ENCODE measurements around the gene ILRUN. TPM values are rescaled to one million over a fixed set of nuclear protein-coding genes. Genes with fewer than 3 reads are reported as not detected.
"Not testable (repeated sequence)": the region's sequence is repeated elsewhere in the genome, so short reads cannot be mapped to it uniquely, and the experiment has no call there.

Gene ILRUN
- total RNA-seq, 1 donor from 2014 or later = 132 TPM

GRCh38 chr6:34661357-34661756, 35.2 kb downstream of the ILRUN start:
- TF ChIP-seq, protein P1, sequence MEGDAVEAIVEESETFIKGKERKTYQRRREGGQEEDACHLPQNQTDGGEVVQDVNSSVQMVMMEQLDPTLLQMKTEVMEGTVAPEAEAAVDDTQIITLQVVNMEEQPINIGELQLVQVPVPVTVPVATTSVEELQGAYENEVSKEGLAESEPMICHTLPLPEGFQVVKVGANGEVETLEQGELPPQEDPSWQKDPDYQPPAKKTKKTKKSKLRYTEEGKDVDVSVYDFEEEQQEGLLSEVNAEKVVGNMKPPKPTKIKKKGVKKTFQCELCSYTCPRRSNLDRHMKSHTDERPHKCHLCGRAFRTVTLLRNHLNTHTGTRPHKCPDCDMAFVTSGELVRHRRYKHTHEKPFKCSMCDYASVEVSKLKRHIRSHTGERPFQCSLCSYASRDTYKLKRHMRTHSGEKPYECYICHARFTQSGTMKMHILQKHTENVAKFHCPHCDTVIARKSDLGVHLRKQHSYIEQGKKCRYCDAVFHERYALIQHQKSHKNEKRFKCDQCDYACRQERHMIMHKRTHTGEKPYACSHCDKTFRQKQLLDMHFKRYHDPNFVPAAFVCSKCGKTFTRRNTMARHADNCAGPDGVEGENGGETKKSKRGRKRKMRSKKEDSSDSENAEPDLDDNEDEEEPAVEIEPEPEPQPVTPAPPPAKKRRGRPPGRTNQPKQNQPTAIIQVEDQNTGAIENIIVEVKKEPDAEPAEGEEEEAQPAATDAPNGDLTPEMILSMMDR (IDR thresholded peaks at IDR 0.05; ENCODE audit: borderline replicate concordance) = no peak
- Histone ChIP-seq H3K27me3 (ENCODE audit: low read depth) (no peaks in the 10 kb centered on the region), H3K9me3 (replicated peaks) (no peaks in the 10 kb centered on the region), H3K4me3 (no peak overlapping the region), H3K4me1 (peaks cover 75% of the 10 kb centered on the region), H3K36me3 (no peaks in the 10 kb centered on the region), H3K27ac (replicated peaks) (no peak overlapping the region)
- intact Hi-C loops (cut with micrococcal nuclease) = no loop called here
- no peak for DNase-seq

DNA sequence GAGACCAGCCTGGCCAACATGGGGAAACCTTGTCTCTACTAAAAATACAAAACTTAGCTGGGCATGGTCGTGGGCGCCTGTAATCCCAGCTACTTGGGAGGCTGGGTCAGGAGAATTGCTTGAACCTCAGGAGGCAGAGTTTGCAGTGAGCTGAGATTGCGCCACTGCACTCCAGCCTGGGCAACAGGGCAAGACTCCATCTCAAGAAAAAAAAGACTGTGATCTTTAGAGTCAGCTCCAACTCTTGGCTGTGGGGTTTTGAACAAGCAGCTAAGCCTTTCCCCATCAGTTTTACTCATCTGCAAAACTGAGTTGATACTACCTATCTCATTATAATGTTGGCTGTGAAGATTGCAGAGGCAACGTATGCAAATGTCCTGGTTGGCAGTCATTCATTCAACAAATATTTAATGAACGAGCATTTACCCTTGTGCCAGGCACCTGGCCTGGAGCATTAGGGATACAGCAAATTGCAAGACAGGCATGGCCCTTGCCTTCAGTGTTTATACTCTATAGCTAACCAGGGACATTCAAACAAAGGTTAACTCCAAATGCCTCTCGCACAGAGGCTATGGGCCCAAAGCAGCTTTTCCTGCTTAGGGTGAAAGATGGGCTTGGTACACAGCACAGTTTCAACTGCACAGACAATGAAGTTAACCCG, 37.8 kb downstream of the ILRUN start:
- TF ChIP-seq, protein P1 (IDR thresholded peaks at IDR 0.05; ENCODE audit: borderline replicate concordance) = no peak
- Histone ChIP-seq H3K36me3 (peaks cover 7% of the 10 kb centered on the region), H3K4me1 (peaks cover 77% of the 10 kb centered on the region), H3K27ac (replicated peaks) (peak overlapping the region; percentile 92), H3K4me3 (no peak overlapping the region), H3K27me3 (ENCODE audit: low read depth) (no peaks in the 10 kb centered on the region), H3K9me3 (replicated peaks) (no peaks in the 10 kb centered on the region)
- intact Hi-C loops (cut with micrococcal nuclease) = no loop called here
- DNase-seq = no peak

GRCh38 chr6:34657979-34658480, 38.5 kb downstream of the ILRUN start:
- Histone ChIP-seq H3K27ac (replicated peaks) (peak overlapping the region; percentile 92), H3K36me3 (peaks cover 14% of the 10 kb centered on the region), H3K4me1 (peaks cover 74% of the 10 kb centered on the region), H3K4me3 (peak overlapping the region; percentile 59)
- H3K9me3 ChIP-seq (replicated peaks); intact Hi-C loops (cut with micrococcal nuclease); DNase-seq; H3K27me3 ChIP-seq (ENCODE audit: low read depth): not testable (repeated sequence)

DNA sequence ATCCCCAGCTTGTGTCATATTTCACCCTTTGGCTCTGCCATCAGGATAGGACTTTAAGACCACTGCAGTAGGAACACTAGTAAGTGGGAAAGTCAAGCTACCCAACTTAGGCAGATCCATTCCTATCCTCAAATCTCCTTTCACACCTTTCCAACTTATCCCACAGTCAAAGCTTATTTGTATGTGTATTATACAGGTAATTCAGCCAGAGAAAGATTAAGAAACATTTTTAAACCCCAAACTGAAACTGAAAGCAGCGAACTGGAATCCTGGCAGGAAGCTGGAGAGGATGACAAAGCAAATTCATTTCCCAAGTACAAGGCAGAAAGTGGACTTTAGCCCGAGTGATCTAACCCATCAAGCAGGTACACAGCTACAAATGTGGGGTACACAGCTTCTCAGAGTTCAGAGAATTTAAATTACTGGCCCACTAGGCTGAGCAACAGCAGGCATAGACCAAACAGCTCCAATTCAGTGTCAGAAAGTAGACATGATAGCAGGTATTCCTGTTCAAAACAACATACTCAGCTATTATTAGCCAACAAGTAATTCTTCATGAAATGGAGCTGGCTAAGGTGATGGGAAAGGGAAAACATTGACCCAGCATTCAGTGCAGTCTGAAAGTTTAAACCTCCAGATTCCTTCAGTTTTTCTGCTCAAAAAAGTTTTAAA, 39.1 kb downstream of the ILRUN start:
- peaks cover 74% of the 10 kb centered on the region for H3K4me1 ChIP-seq
- DNase-seq = no peak
- H3K9me3 ChIP-seq (replicated peaks) = no peaks in the 10 kb centered on the region
- H3K27ac ChIP-seq (replicated peaks) = peak overlapping the region; percentile 92
- TF ChIP-seq, protein P1 (IDR thresholded peaks at IDR 0.05; ENCODE audit: borderline replicate concordance) = no peak
- peaks cover 20% of the 10 kb centered on the region for H3K36me3 ChIP-seq
- peak overlapping the region; percentile 59 for H3K4me3 ChIP-seq
- intact Hi-C loops (cut with micrococcal nuclease) = no loop called here
- H3K27me3 ChIP-seq (ENCODE audit: low read depth) = no peaks in the 10 kb centered on the region

- peaks cover 74% of the 10 kb centered on the region for H3K4me1 ChIP-seq
Observed at GRCh38 chr6:34657037-34657306, 39.6 kb downstream of the ILRUN start.

More at GRCh38 chr6:34657037-34657306, 39.6 kb downstream of the ILRUN start:
- no peaks in the 10 kb centered on the region for H3K9me3 ChIP-seq (replicated peaks)
- DNase-seq = no peak
- H3K36me3 ChIP-seq = peaks cover 23% of the 10 kb centered on the region
- intact Hi-C loops (cut with micrococcal nuclease) = no loop called here
- H3K27ac ChIP-seq (replicated peaks) = peak overlapping the region; percentile 92
- H3K4me3 ChIP-seq = peak overlapping the region; percentile 59
- H3K27me3 ChIP-seq (ENCODE audit: low read depth) = no peaks in the 10 kb centered on the region
- TF ChIP-seq, protein P1 (IDR thresholded peaks at IDR 0.05; ENCODE audit: borderline replicate concordance) = no peak
